ENCODE data around the gene PPM1L. TPM values are rescaled to one million over a fixed set of nuclear protein-coding genes. Genes with fewer than 3 reads are reported as not detected.

Gene PPM1L
- total RNA-seq, 4 donors from 2014 or later, result 31.5 to 40.2 (median 34.0) TPM

DNA sequence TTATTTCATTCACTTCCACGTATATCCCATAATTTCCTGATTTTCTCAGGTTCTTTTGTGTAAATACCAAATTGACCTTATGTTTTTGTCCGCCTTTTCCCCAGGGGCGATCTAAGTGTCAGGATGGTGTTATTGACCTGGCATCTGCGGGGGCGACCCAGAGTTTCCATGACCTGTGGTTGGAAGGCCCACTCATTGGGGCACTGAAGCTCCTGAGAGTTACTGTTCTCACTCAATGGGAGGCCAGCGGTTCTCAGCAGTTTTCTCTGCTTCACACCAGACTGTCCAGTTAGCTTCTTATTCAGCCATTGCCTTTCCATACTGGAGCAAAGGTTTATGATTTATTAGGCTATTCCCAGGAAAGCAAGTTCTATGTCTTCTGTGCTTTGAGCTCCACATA, 295.8 kb downstream of the PPM1L start:
- no peaks in the 10 kb centered on the region for H3K9me3 ChIP-seq
- no peaks in the 10 kb centered on the region for H3K36me3 ChIP-seq
- no peak overlapping the region for H3K27ac ChIP-seq
- H3K27me3 ChIP-seq, result no peaks in the 10 kb centered on the region
- H3K4me1 ChIP-seq, result no peaks in the 10 kb centered on the region
- H3K4me3 ChIP-seq, result no peak overlapping the region
- TF ChIP-seq EP300 (IDR thresholded peaks at IDR 0.05) (no peak), POLR2A (IDR thresholded peaks at IDR 0.05) (no peak), POLR2AphosphoS5 (IDR thresholded peaks at IDR 0.05) (no peak)
- TF ChIP-seq, protein P1, sequence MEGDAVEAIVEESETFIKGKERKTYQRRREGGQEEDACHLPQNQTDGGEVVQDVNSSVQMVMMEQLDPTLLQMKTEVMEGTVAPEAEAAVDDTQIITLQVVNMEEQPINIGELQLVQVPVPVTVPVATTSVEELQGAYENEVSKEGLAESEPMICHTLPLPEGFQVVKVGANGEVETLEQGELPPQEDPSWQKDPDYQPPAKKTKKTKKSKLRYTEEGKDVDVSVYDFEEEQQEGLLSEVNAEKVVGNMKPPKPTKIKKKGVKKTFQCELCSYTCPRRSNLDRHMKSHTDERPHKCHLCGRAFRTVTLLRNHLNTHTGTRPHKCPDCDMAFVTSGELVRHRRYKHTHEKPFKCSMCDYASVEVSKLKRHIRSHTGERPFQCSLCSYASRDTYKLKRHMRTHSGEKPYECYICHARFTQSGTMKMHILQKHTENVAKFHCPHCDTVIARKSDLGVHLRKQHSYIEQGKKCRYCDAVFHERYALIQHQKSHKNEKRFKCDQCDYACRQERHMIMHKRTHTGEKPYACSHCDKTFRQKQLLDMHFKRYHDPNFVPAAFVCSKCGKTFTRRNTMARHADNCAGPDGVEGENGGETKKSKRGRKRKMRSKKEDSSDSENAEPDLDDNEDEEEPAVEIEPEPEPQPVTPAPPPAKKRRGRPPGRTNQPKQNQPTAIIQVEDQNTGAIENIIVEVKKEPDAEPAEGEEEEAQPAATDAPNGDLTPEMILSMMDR (IDR thresholded peaks at IDR 0.05), result no peak
- DNase-seq (ENCODE audit: low spot score in 2 of 2), result no peak
- 84% methylated on average over 6 of the region's 6 CpGs for WGBS

DNA sequence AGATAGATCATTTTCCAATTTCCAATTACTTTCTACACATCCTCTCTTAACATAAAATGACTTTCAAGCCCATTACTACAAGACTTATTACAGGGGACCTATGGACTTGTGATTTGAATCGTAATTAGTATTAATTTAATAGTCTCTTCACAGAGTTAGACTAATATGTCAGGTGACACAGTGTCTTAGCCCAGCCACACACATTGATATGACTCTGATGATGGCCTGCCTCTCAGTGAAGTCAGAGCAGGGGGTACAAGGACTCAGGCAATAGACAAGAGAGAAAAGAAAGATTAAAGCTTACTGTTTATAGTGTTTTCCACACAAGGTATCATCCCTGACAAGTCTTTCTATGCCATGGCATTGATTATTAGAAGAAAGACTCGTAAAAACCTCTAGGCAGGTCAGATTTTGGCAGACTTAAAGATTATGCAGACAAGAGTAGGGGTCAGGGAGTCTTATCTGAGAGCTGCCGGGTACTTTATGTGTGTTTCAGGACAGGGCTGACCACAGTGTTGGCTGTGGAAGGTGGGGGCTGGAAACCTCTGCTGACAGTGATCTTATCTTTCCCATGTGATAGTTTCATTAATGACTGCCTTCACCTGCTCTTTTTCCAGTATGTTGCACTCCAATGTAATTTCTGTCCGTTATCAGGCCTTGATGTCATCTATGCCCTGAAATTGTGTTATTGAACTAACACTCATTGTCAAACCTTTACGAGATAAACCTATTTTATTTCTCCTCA, 299.0 kb downstream of the PPM1L start:
- H3K4me1 ChIP-seq, result no peaks in the 10 kb centered on the region
- H3K27ac ChIP-seq, result no peak overlapping the region
- TF ChIP-seq, protein P1 (IDR thresholded peaks at IDR 0.05), result no peak
- no peak for TF ChIP-seq EP300 (IDR thresholded peaks at IDR 0.05)
- no peaks in the 10 kb centered on the region for H3K27me3 ChIP-seq
- no peak overlapping the region for H3K4me3 ChIP-seq
- no peak for DNase-seq (ENCODE audit: low spot score in 2 of 2)
- WGBS, result 90% methylated on average over 5 of the region's 5 CpGs
- H3K9me3 ChIP-seq, result no peaks in the 10 kb centered on the region
- no peaks in the 10 kb centered on the region for H3K36me3 ChIP-seq

DNA sequence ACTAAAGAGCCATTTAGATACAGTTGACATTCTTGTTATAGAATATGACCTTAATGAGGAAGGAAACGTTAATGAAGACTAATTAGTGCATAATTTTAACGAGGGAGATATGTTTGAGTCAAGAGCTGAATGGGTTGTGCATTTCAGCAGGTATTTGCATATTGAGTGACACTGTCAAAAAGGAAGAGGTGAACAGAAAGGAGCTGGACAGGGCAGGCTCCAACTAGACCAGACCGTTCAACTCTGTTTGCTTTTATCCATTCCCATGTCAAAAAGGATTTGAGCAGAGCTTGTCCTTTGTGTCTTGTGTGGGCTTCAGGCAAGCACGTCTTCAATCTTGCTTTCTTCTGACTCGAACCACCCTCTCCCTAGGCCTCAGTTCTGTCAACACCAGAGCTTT, 308.4 kb downstream of the PPM1L start:
- peaks cover 5% of the 10 kb centered on the region for H3K36me3 ChIP-seq
- H3K4me1 ChIP-seq, result peaks cover 6% of the 10 kb centered on the region
- H3K27ac ChIP-seq, result no peak overlapping the region
- no peak for DNase-seq (ENCODE audit: low spot score in 2 of 2)
- no peak overlapping the region for H3K4me3 ChIP-seq
- no peaks in the 10 kb centered on the region for H3K9me3 ChIP-seq
- 82% methylated on average over 5 of the region's 5 CpGs for WGBS
- no peaks in the 10 kb centered on the region for H3K27me3 ChIP-seq
- TF ChIP-seq EP300 (IDR thresholded peaks at IDR 0.05), result no peak
- TF ChIP-seq, protein P1 (IDR thresholded peaks at IDR 0.05), result no peak
- no peak for TF ChIP-seq POLR2A (IDR thresholded peaks at IDR 0.05)
- TF ChIP-seq POLR2AphosphoS5 (IDR thresholded peaks at IDR 0.05), result no peak

DNA sequence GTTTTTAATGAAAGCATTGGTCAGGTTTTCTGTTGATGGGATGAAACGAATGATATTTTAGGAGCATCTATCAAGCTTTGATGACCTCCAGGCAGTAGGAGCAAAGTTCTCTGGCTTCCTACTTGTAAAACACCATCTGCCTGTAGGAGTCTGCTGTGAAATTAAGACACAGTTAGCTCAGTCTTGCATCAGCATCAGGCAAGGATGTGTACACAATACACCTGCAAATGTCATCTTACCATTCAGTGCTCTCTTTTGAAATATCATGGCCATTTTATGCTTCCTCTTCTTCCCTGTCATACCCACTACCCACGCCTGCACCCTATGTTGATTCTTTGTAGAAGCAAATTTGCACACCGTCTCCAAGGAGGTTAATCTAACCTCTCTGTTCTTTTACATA, 310.9 kb downstream of the PPM1L start:
- H3K9me3 ChIP-seq, result no peaks in the 10 kb centered on the region
- WGBS, result 85% methylated on average over 3 of the region's 3 CpGs
- peaks cover 26% of the 10 kb centered on the region for H3K4me1 ChIP-seq
- TF ChIP-seq POLR2A (IDR thresholded peaks at IDR 0.05), result no peak
- no peak for TF ChIP-seq EP300 (IDR thresholded peaks at IDR 0.05)
- TF ChIP-seq, protein P1 (IDR thresholded peaks at IDR 0.05), result no peak
- no peak for TF ChIP-seq POLR2AphosphoS5 (IDR thresholded peaks at IDR 0.05)
- DNase-seq (ENCODE audit: low spot score in 2 of 2), result no peak
- peaks cover 5% of the 10 kb centered on the region for H3K36me3 ChIP-seq
- H3K27me3 ChIP-seq, result no peaks in the 10 kb centered on the region
- no peak overlapping the region for H3K4me3 ChIP-seq
- H3K27ac ChIP-seq, result no peak overlapping the region

DNA sequence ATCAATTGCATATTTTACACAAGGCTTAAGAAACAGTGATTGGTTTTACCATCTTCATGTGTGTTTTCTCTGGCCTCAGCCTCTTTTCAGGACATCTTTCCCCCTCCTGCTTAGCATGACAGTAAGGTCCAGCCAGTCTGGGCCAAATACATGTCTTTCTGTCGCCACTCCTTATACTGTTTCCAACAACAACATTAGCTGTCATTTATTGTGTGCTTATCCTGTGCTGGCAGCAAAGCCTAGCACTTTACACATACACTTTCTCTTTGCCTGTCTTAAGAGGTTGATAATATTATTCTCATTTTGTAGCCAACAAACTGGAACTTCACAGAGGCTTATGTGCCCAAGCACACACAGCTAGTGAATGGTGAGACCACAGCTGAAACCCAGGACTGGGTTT, 311.3 kb downstream of the PPM1L start:
- Histone ChIP-seq H3K36me3 (peaks cover 5% of the 10 kb centered on the region), H3K27me3 (no peaks in the 10 kb centered on the region), H3K4me1 (peaks cover 26% of the 10 kb centered on the region), H3K9me3 (no peaks in the 10 kb centered on the region), H3K27ac (no peak overlapping the region), H3K4me3 (no peak overlapping the region)
- 83% methylated on average over 1 of the region's 1 CpG for WGBS
- TF ChIP-seq, protein P1 (IDR thresholded peaks at IDR 0.05), result no peak
- TF ChIP-seq POLR2A (IDR thresholded peaks at IDR 0.05) (no peak), EP300 (IDR thresholded peaks at IDR 0.05) (no peak), POLR2AphosphoS5 (IDR thresholded peaks at IDR 0.05) (no peak)
- DNase-seq (ENCODE audit: low spot score in 2 of 2), result no peak

All from suprapubic skin (tissue), 4 donors.